SK-N-MC (cell line): ENCODE measurements around the gene ARNT2.
"Not testable (repeated sequence)": the region's sequence is repeated elsewhere in the genome, so short reads cannot be mapped to it uniquely, and the experiment has no call there.

Source experiments
- DNase-seq: peaks from one replicate; pipeline ENCODE4 v3.0.0-alpha.2; 2011; ENCODE audit warnings: low read depth, low spot score
- H3K27ac ChIP-seq: fragments of 200-600 bp; sonication (generic); 2 replicates; pipeline ENCODE4 v1.5.1; 2016; ENCODE audit warnings: mixed run types
- H3K36me3 ChIP-seq: fragments of 200-600 bp; sonication (generic); 2 replicates; pipeline ENCODE4 v1.6.1; 2017; ENCODE audit warnings: antibody characterized with exemption, low read length, mixed read lengths; ENCODE audit not compliant: insufficient read depth
- H3K4me3 ChIP-seq: fragments of 200-600 bp; sonication (generic); 2 replicates; pipeline ENCODE4 v1.5.1; 2016
- H3K9ac ChIP-seq: fragments of 200-600 bp; sonication (generic); 2 replicates; pipeline ENCODE4 v1.8.0; 2017; ENCODE audit warnings: mixed run types, mixed read lengths; ENCODE audit not compliant: insufficient read length
- H3K9me3 ChIP-seq: fragments of 200-600 bp; sonication (generic); 2 replicates; pipeline ENCODE4 v1.6.1; 2017; ENCODE audit warnings: low read depth, mild to moderate bottlenecking, antibody characterized with exemption, low read length, moderate library complexity, mixed read lengths
- EZH2 ChIP-seq: fragments of 200-600 bp; sonication (generic); IDR thresholded peaks from one replicate; pipeline ENCODE4 v1.6.1; 2017; ENCODE audit warnings: antibody characterized with exemption
- FOXP2 ChIP-seq: optimal IDR thresholded peaks from 2 replicates; pipeline ENCODE3; 2011; ENCODE audit warnings: mild to moderate bottlenecking, moderate library complexity; ENCODE audit not compliant: insufficient read depth; ENCODE audit errors: extremely low read length, control extremely low read depth
- POLR2AphosphoS5 ChIP-seq: IDR thresholded peaks from 2 replicates; pipeline ENCODE4 v1.6.1; 2012; ENCODE audit warnings: mild to moderate bottlenecking, low read depth, low read length, borderline replicate concordance

Gene ARNT2

DNA sequence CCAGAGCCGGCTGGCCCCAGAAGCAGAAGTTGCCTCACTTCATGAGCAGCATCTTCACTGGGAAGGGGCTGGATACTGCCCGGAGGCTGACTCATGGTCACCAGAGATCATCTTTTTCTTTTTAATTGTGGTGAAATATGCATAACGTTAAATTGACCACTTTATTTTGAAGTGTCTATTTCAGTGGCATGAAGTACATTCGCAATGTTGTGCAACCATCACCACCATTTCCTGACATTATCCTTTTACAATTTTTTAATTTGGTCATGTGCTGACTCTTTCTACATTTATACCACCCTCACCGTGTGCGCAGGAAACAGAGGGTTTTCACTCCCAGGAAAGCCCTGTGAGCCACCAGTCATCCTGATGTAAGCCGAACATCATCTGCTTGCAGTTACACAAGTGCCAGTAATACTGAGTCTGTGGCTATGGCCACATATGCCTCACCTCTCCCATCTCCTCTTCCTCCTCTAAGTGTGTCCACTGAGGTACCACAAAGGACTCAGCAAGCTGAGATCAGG, 239.3 kb downstream of the ARNT2 start:
- DNase-seq = no peak
- Histone ChIP-seq H3K36me3 (no peaks in the 10 kb centered on the region), H3K27ac (no peak overlapping the region), H3K9ac (no peak overlapping the region), H3K9me3 (no peaks in the 10 kb centered on the region), H3K4me3 (no peak overlapping the region)
- TF ChIP-seq EZH2 (no peak), POLR2AphosphoS5 (no peak), FOXP2 (no peak)

DNA sequence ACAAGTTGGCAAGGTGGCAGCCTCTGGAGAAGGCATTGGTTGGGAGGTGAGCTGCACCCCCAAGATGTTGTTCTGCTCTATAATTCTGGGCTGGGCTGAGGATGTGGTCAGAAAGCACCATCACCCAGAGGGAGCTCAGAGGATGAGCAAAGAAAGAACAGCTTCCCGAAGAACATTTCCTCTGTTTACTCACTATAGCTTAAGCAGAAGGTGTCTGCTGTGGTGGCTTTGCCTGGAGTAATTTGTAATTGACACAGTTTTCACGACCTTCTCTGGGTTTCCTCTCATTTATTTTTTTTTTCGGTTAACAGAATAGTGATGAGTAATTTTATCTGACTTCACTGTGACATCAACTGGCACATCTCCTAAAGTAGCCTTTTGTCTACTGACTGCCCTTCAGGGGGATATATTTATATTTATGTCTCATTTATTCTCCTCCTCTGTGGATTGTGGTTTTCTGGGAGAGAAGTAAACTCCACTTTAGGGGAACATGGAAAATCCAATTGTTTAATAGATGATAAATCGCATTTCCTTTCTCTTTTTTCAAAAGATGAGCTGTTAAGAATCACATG, 241.4 kb downstream of the ARNT2 start:
- Histone ChIP-seq H3K36me3 (no peaks in the 10 kb centered on the region), H3K27ac (no peak overlapping the region), H3K9ac (no peak overlapping the region), H3K4me3 (no peak overlapping the region), H3K9me3 (no peaks in the 10 kb centered on the region)
- no peak for DNase-seq
- TF ChIP-seq FOXP2 = no peak
- TF ChIP-seq EZH2 = no peak
- TF ChIP-seq POLR2AphosphoS5 = no peak

DNA sequence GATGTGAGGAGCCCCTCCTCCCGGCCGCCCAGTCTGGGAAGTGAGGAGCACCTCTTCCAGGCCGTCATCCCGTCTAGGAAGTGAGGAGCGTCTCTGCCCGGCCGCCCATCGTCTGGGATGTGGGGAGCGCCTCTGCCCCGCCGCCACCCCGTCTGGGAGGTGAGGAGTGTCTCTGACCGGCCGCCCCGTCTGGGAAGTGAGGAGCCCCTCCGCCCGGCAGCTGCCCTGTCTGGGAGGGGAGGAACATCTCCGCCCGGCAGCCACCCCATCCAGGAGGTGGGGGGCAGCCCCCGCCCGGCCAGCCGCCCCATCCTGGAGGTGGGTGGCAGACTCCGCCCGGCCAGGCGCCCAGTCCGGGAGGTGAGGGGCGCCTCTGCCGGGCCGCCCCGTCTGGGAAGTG, 243.2 kb downstream of the ARNT2 start:
- H3K9ac ChIP-seq, H3K27ac ChIP-seq, DNase-seq, H3K4me3 ChIP-seq, H3K36me3 ChIP-seq, H3K9me3 ChIP-seq: not testable (repeated sequence)
